Osteocyte (in vitro differentiated cells): ENCODE measurements around the gene DENND10. TPM values are rescaled to one million over a fixed set of nuclear protein-coding genes. Genes with fewer than 3 reads are reported as not detected.
A peak's percentile ranks its signal among the peaks of the same experiment; 100 is the strongest.

Source experiments
- DNase-seq: peaks from one replicate; pipeline ENCODE4 v3.0.0; 2021; ENCODE audit warnings: mixed read lengths; ENCODE audit not compliant: unreplicated experiment; ENCODE audit errors: extremely low spot score
- H3K27ac Mint-ChIP-seq: one replicate; pipeline ENCODE4 v1.8.0; 2021; ENCODE audit warnings: mild to moderate bottlenecking, mixed read lengths; ENCODE audit not compliant: unreplicated experiment
- H3K27me3 Mint-ChIP-seq: one replicate; pipeline ENCODE4 v1.8.0; 2021; ENCODE audit warnings: mixed read lengths; ENCODE audit not compliant: unreplicated experiment
- H3K36me3 Mint-ChIP-seq: one replicate; pipeline ENCODE4 v1.8.0; 2021; ENCODE audit warnings: mixed read lengths; ENCODE audit not compliant: unreplicated experiment
- H3K4me1 Mint-ChIP-seq: one replicate; pipeline ENCODE4 v1.8.0; 2021; ENCODE audit warnings: mixed read lengths; ENCODE audit not compliant: unreplicated experiment
- H3K4me3 Mint-ChIP-seq: one replicate; pipeline ENCODE4 v1.8.0; 2021; ENCODE audit warnings: mild to moderate bottlenecking, moderate library complexity, mixed read lengths; ENCODE audit not compliant: unreplicated experiment
- H3K9me3 Mint-ChIP-seq: one replicate; pipeline ENCODE4 v1.8.0; 2021; ENCODE audit warnings: mixed read lengths; ENCODE audit not compliant: unreplicated experiment
- total RNA-seq: library from RNA; stranded (reverse); gene quantifications from 2 replicates; pipeline ENCODE4 v1.2.1, GENCODE V29; 2021
- TF ChIP-seq, protein P1 (sequence below): fragments of 200-600 bp; sonication (generic); IDR thresholded peaks from 2 replicates; pipeline ENCODE4 v1.5.0; 2021; ENCODE audit warnings: antibody characterized with exemption, mild to moderate bottlenecking, moderate library complexity

The DENND10 gene
- total RNA-seq, 1 donor from 2014 or later, result 43.1 TPM

DNA sequence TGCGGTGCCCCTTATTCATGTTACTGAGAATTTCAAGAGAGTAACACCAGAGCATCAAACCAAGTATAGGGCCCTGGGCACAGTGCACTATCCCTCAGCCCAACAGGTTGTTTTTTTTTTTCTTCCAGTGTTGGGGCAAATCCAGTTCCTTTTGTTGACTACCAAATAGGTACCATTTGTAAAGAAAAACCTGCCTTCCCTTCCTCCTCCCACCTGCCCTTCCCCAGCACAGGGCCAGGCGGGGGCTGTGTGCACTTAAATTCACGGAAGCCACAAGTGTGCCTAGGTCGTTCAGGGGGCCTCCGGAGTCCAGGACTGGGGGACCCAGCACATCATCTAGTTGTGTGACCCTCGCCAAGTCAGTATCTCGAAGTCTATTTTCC lies 62.2 kb downstream of the DENND10 start:
- Mint-ChIP-seq H3K4me1 (peaks cover 14% of the 10 kb centered on the region), H3K9me3 (no peaks in the 10 kb centered on the region), H3K4me3 (peak overlapping the region; percentile 81), H3K27me3 (no peaks in the 10 kb centered on the region), H3K36me3 (peaks cover 13% of the 10 kb centered on the region), H3K27ac (peak overlapping the region; percentile 65)
- no peak for DNase-seq
- TF ChIP-seq, protein P1, sequence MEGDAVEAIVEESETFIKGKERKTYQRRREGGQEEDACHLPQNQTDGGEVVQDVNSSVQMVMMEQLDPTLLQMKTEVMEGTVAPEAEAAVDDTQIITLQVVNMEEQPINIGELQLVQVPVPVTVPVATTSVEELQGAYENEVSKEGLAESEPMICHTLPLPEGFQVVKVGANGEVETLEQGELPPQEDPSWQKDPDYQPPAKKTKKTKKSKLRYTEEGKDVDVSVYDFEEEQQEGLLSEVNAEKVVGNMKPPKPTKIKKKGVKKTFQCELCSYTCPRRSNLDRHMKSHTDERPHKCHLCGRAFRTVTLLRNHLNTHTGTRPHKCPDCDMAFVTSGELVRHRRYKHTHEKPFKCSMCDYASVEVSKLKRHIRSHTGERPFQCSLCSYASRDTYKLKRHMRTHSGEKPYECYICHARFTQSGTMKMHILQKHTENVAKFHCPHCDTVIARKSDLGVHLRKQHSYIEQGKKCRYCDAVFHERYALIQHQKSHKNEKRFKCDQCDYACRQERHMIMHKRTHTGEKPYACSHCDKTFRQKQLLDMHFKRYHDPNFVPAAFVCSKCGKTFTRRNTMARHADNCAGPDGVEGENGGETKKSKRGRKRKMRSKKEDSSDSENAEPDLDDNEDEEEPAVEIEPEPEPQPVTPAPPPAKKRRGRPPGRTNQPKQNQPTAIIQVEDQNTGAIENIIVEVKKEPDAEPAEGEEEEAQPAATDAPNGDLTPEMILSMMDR, result no peak

DNA sequence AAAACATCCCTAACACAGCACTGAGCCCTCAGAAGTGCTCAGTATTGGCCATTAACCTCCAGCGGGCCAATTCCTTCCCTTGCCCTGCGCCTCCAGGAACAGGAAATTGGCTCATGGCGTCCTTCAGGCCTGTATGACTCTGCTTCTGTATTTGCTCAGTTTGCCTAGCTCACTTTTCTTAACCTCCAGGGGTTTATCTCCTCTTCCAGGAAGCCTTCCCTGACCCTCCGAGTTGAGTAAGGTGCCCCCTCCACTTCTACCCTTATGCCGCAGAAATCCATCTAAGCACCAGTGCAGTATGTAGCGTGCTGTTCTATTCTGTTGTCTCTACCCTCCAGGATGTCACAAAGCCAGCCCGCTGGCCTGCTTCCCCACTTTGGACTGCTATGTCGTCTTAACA lies 62.7 kb downstream of the DENND10 start:
- Mint-ChIP-seq H3K4me3 (peak overlapping the region; percentile 81), H3K27ac (peak overlapping the region; percentile 65)

DNA sequence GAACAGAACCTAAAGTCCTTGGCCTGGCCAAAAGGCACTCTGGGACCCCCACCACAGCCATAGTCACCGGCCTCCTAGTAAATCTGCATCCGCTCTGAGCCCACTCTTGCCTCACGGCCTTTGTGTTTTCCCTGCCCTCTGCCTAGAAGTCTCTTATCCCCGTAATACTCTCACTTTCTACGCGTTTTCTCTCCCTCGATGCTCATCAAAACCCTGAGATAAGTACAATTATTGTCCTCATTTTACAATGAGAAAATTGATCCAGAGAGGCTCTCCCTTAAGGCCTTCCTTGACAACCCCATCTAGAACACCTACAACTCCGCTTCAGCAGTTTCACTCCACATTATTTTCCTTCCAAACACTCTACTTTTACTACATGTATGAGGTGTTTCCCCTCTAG lies 63.1 kb downstream of the DENND10 start:
- Mint-ChIP-seq H3K4me1 (peaks cover 14% of the 10 kb centered on the region), H3K36me3 (peaks cover 20% of the 10 kb centered on the region), H3K27ac (peak overlapping the region; percentile 65), H3K4me3 (no peak overlapping the region), H3K9me3 (no peaks in the 10 kb centered on the region), H3K27me3 (no peaks in the 10 kb centered on the region)
- DNase-seq, result no peak
- TF ChIP-seq, protein P1, result no peak

More for the DNA sequence above, 62.7 kb downstream of the DENND10 start:
- H3K9me3 Mint-ChIP-seq, result no peaks in the 10 kb centered on the region
- no peaks in the 10 kb centered on the region for H3K27me3 Mint-ChIP-seq
- peaks cover 14% of the 10 kb centered on the region for H3K4me1 Mint-ChIP-seq
- TF ChIP-seq, protein P1, result no peak
- H3K36me3 Mint-ChIP-seq, result peaks cover 17% of the 10 kb centered on the region
- DNase-seq, result no peak

DNA sequence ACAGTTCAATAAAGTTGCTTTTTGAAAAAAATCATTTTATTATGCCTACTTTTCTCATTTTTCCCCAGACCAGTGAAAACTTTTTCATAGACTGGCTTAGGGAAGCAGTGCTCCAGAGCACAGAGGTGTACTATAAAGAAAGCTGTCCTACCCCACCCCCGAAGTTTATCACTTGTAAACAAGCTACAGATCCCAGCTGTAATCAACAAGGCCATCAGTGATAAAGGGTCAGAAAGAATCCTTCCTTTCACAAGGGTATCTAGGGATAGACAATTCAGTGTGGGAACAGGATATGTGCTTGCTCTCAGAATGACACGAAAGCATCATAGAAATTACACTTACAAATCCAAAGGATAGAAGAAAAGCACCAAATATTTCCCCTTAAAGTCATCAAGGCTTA lies 70.2 kb downstream of the DENND10 start:
- TF ChIP-seq, protein P1, result no peak
- Mint-ChIP-seq H3K4me1 (peaks cover 27% of the 10 kb centered on the region), H3K36me3 (peaks cover 28% of the 10 kb centered on the region), H3K27ac (no peak overlapping the region), H3K27me3 (no peaks in the 10 kb centered on the region), H3K4me3 (no peak overlapping the region), H3K9me3 (no peaks in the 10 kb centered on the region)
- no peak for DNase-seq

DNA sequence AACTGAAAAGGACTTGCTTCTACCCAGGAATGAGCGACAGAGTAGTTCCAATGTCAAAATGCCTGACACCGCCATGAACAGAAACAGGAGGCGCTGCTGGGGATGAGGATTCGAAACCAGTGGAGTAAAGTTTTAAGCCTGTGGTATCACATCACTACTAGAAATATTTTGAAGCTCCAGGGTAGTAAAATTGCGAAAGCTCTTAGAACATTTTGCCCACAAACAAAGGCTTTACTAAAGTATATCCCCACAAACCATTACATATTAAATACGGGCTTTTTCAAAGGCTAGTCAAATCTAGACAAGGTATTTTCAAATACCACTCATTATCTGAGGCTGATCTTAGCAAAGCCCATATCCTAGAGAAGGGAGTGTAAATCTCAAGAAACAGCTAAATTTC lies 72.3 kb downstream of the DENND10 start:
- peaks cover 31% of the 10 kb centered on the region for H3K4me1 Mint-ChIP-seq
- H3K27me3 Mint-ChIP-seq, result no peaks in the 10 kb centered on the region
- no peak overlapping the region for H3K4me3 Mint-ChIP-seq
- no peaks in the 10 kb centered on the region for H3K9me3 Mint-ChIP-seq
- peaks cover 21% of the 10 kb centered on the region for H3K36me3 Mint-ChIP-seq
- DNase-seq, result no peak
- TF ChIP-seq, protein P1, result no peak
- no peak overlapping the region for H3K27ac Mint-ChIP-seq
